OCI-LY1 (cell line): Measurements from ENCODE around the gene PRDM8.

Source experiments
- H2AFZ ChIP-seq: fragments of 200-600 bp; sonication (generic), shearing (Covaris generic); 2 replicates; pipeline ENCODE4 v1.6.0; 2014; ENCODE audit warnings: antibody characterized with exemption, mild to moderate bottlenecking, low read length
- H3F3A ChIP-seq: fragments of 200-600 bp; sonication (generic), shearing (Covaris generic); 2 replicates; pipeline ENCODE4 v1.6.0; 2014; ENCODE audit warnings: mild to moderate bottlenecking, antibody characterized with exemption, low read length, moderate library complexity; ENCODE audit not compliant: insufficient read depth
- H3K27ac ChIP-seq: fragments of 200-600 bp; sonication (generic); 2 replicates; pipeline ENCODE4 v1.5.1; 2014; ENCODE audit warnings: low read length, mixed run types, mild to moderate bottlenecking, low read depth; ENCODE audit not compliant: poor library complexity, severe bottlenecking
- H3K27me3 ChIP-seq: fragments of 200-600 bp; sonication (generic); 2 replicates; pipeline ENCODE4 v1.6.0; 2014; ENCODE audit warnings: antibody characterized with exemption, mild to moderate bottlenecking, low read length, moderate library complexity; ENCODE audit not compliant: insufficient read depth
- H3K36me3 ChIP-seq: fragments of 200-600 bp; sonication (generic); 2 replicates; pipeline ENCODE4 v1.6.1; 2014; ENCODE audit warnings: mild to moderate bottlenecking, antibody characterized with exemption, low read length, moderate library complexity, mixed read lengths; ENCODE audit not compliant: insufficient read depth
- H3K4me1 ChIP-seq: fragments of 200-600 bp; sonication (generic); 2 replicates; pipeline ENCODE4 v1.5.1; 2014; ENCODE audit warnings: mild to moderate bottlenecking, low read length, moderate library complexity; ENCODE audit not compliant: insufficient read depth, severe bottlenecking
- H3K4me2 ChIP-seq: fragments of 200-600 bp; sonication (generic), shearing (Covaris generic); 2 replicates; pipeline ENCODE4 v1.6.1; 2014; ENCODE audit warnings: low read length
- H3K4me3 ChIP-seq: fragments of 200-600 bp; sonication (generic); 2 replicates; pipeline ENCODE4 v1.5.1; 2014; ENCODE audit warnings: low read length, low read depth, mild to moderate bottlenecking, mixed read lengths; ENCODE audit not compliant: poor library complexity, severe bottlenecking
- H3K79me2 ChIP-seq: fragments of 200-600 bp; shearing (Covaris generic); 2 replicates; pipeline ENCODE4 v1.6.1; 2016; ENCODE audit warnings: mixed run types, low read length, mixed read lengths; ENCODE audit not compliant: insufficient read depth
- H3K9ac ChIP-seq: fragments of 200-600 bp; sonication (generic), shearing (Covaris generic); 2 replicates; pipeline ENCODE4 v1.6.1; 2014; ENCODE audit warnings: mild to moderate bottlenecking, low read length, mixed read lengths
- H3K9me2 ChIP-seq: fragments of 200-600 bp; sonication (generic), shearing (Covaris generic); 2 replicates; pipeline ENCODE4 v1.6.1; 2014; ENCODE audit warnings: low read depth, mild to moderate bottlenecking, low read length, mixed read lengths
- H3K9me3 ChIP-seq: fragments of 200-600 bp; shearing (Covaris generic); 2 replicates; pipeline ENCODE4 v1.6.1; 2014; ENCODE audit warnings: low read length, mixed read lengths
- H4K20me1 ChIP-seq: fragments of 200-600 bp; sonication (generic), shearing (Covaris generic); 2 replicates; pipeline ENCODE4 v1.6.0; 2016; ENCODE audit warnings: mild to moderate bottlenecking, low read length; ENCODE audit not compliant: insufficient read depth
- EZH2 ChIP-seq: fragments of 200-600 bp; sonication (generic), shearing (Covaris generic); IDR thresholded peaks from 2 replicates; pipeline ENCODE4 v1.8.0; 2017; ENCODE audit warnings: borderline replicate concordance, mixed run types, mild to moderate bottlenecking, antibody characterized with exemption, low read length, moderate library complexity, mixed read lengths
- TF ChIP-seq, protein P1 (sequence below): fragments of 200-600 bp; sonication (generic), shearing (Covaris generic); IDR thresholded peaks from 2 replicates; pipeline ENCODE4 v1.5.1; 2017; ENCODE audit warnings: mild to moderate bottlenecking, antibody characterized with exemption, low read length, moderate library complexity, mixed read lengths

Gene PRDM8

DNA sequence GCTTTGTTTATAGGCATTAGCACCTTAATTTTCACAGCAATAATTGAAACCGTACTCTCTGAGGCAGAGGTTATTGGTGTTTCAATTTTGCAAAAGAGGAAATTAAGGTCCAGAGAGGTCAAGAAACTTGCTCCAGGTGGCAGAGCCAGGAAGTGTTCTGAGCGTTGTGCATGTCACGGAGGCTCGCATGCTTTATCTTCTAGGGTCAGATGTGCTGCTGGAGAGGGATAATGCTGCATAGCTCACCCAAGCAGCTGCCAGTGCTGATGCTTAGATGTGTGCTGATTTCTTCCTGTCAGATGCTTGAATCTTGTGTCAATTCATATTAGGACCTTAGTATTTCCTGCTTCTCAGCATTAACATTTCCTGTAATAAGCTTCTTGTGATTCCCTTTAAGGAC is 56.2 kb downstream of the PRDM8 start:
- Histone ChIP-seq H3K27ac (no peak overlapping the region), H3K4me1 (no peaks in the 10 kb centered on the region), H3K27me3 (no peaks in the 10 kb centered on the region), H3K36me3 (no peaks in the 10 kb centered on the region), H3K9me2 (no peaks in the 10 kb centered on the region; the same call in 1 of the 2 replicates), H3F3A (no peaks in the 10 kb centered on the region), H2AFZ (no peak overlapping the region), H3K4me2 (no peak overlapping the region), H4K20me1 (no peaks in the 10 kb centered on the region), H3K9me3 (no peaks in the 10 kb centered on the region), H3K79me2 (no peaks in the 10 kb centered on the region), H3K4me3 (no peak overlapping the region), H3K9ac (no peak overlapping the region)
- no peak for TF ChIP-seq EZH2
- TF ChIP-seq, protein P1, sequence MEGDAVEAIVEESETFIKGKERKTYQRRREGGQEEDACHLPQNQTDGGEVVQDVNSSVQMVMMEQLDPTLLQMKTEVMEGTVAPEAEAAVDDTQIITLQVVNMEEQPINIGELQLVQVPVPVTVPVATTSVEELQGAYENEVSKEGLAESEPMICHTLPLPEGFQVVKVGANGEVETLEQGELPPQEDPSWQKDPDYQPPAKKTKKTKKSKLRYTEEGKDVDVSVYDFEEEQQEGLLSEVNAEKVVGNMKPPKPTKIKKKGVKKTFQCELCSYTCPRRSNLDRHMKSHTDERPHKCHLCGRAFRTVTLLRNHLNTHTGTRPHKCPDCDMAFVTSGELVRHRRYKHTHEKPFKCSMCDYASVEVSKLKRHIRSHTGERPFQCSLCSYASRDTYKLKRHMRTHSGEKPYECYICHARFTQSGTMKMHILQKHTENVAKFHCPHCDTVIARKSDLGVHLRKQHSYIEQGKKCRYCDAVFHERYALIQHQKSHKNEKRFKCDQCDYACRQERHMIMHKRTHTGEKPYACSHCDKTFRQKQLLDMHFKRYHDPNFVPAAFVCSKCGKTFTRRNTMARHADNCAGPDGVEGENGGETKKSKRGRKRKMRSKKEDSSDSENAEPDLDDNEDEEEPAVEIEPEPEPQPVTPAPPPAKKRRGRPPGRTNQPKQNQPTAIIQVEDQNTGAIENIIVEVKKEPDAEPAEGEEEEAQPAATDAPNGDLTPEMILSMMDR, result no peak
